ENCODE measurements around the gene SNX30.

DNA sequence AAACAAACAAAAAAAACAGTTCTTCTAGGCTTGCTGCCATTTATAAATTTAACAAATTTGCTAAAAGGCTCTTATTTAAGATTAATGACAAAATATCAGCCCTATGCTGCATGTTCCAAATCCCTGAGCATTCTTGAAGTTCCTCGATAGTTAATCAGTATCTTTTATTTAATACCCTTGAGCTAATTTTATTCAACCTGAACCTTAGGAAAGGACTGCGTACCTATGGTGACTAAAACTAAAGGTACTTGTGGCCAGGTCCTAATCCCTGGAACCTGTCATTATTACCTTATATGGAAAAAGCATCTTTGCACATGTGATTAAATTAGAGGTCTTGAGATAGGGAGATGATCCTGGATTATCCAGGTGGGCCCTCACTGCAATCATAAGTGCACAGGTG lies 22.2 kb upstream of the SNX30 start:
- no peak for TF ChIP-seq POLR2A (IDR thresholded peaks at IDR 0.05; ENCODE audit: extremely low read depth, insufficient read length)
- TF ChIP-seq, protein P1, sequence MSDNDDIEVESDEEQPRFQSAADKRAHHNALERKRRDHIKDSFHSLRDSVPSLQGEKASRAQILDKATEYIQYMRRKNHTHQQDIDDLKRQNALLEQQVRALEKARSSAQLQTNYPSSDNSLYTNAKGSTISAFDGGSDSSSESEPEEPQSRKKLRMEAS (IDR thresholded peaks at IDR 0.05; ENCODE audit: low read depth, low read length), result no peak
- TF ChIP-seq, protein P2, sequence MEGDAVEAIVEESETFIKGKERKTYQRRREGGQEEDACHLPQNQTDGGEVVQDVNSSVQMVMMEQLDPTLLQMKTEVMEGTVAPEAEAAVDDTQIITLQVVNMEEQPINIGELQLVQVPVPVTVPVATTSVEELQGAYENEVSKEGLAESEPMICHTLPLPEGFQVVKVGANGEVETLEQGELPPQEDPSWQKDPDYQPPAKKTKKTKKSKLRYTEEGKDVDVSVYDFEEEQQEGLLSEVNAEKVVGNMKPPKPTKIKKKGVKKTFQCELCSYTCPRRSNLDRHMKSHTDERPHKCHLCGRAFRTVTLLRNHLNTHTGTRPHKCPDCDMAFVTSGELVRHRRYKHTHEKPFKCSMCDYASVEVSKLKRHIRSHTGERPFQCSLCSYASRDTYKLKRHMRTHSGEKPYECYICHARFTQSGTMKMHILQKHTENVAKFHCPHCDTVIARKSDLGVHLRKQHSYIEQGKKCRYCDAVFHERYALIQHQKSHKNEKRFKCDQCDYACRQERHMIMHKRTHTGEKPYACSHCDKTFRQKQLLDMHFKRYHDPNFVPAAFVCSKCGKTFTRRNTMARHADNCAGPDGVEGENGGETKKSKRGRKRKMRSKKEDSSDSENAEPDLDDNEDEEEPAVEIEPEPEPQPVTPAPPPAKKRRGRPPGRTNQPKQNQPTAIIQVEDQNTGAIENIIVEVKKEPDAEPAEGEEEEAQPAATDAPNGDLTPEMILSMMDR (IDR thresholded peaks at IDR 0.05; ENCODE audit: low read depth, low read length), result no peak

Data from NB4 (cell line).